GM12878 (cell line): Measurements from ENCODE around the gene CD151. TPM values are rescaled to one million over a fixed set of nuclear protein-coding genes. Genes with fewer than 3 reads are reported as not detected.

Experiments used
- ATAC-seq: fragments of 200-7000 bp; cut with Tn5 transposase; 3 replicates; pipeline ENCODE4 v1.9.1; 2020; ENCODE audit warnings: mild to moderate bottlenecking, moderate library complexity
- BruUV-seq: library from RNA; stranded (reverse); fragments of 400-500 nt; replicated peaks from 2 replicates; lab custom pipeline; 2021; lab: Mats Ljungman, UMichigan
- CTCF ChIA-PET: fragments of 300-600 bp; sonication (Branson Sonifier 250); formaldehyde crosslinking; extraction: SDS; loops from one replicate; lab custom pipeline; 2021; ENCODE audit warnings: inconsistent platforms; lab: Yijun Ruan, JAX
- POLR2A ChIA-PET: fragments of 350-600 bp; formaldehyde crosslinking; extraction: SDS; loops from one replicate; lab custom pipeline; 2021; ENCODE audit warnings: inconsistent platforms; lab: Charles Lee
- RAD21 ChIA-PET: fragments of 300-600 bp; sonication (Branson Sonifier 250); formaldehyde crosslinking; loops from one replicate; lab custom pipeline; 2023; ENCODE audit warnings: antibody characterized with exemption; ENCODE audit not compliant: unreplicated experiment; lab: Charles Lee
- SMC1A ChIA-PET: fragments of 300-600 bp; sonication (Branson Sonifier 250); formaldehyde crosslinking; loops from one replicate; lab custom pipeline; 2023; ENCODE audit not compliant: unreplicated experiment, uncharacterized antibody; lab: Charles Lee
- DNase-seq: peaks from one replicate; pipeline ENCODE4 v3.0.0-alpha.2; 2011; ENCODE audit warnings: low read depth, low spot score
- FAIRE-seq: peaks from 3 replicates; lab custom pipeline; 2011; peaks lifted over from hg19 to GRCh38; lab: Jason Lieb, UNC
- H2AFZ ChIP-seq: 2 replicates; pipeline ENCODE4 v1.6.0; 2011; ENCODE audit warnings: low read depth, low read length, control low read depth; ENCODE audit not compliant: control insufficient read depth
- H3K27ac ChIP-seq: 2 replicates; pipeline ENCODE4 v1.5.1; 2011; ENCODE audit warnings: control low read depth; ENCODE audit not compliant: control insufficient read depth, insufficient read depth
- H3K27me3 ChIP-seq, 2 experiments: replicated peaks in 1 of 2; 2 replicates each; pipeline versions ENCODE4 v1.6.0 to v1.6.1; 2011; ENCODE audit warnings: low read length in 1 of 2; ENCODE audit not compliant: control insufficient read depth in 2 of 2, insufficient read depth in 2 of 2
- H3K36me3 ChIP-seq, 2 experiments: 2 replicates each; pipeline ENCODE4 v1.5.1; 2011; ENCODE audit warnings: low read length in 1 of 2; ENCODE audit not compliant: control insufficient read depth in 2 of 2, insufficient read depth in 2 of 2
- H3K4me1 ChIP-seq: 2 replicates; pipeline ENCODE4 v1.6.1; 2011; ENCODE audit warnings: mild to moderate bottlenecking, low read length, moderate library complexity, mixed read lengths; ENCODE audit not compliant: control insufficient read depth, insufficient read depth
- H3K4me2 ChIP-seq: 2 replicates; pipeline ENCODE4 v1.6.0; 2011; ENCODE audit warnings: control low read depth; ENCODE audit not compliant: control insufficient read depth, insufficient read depth
- H3K4me3 ChIP-seq: fragments of 200-600 bp; sonication (generic); 2 replicates; pipeline ENCODE4 v1.5.1; 2016
- H3K79me2 ChIP-seq: 2 replicates; pipeline ENCODE4 v1.6.0; 2011; ENCODE audit warnings: low read length; ENCODE audit not compliant: control insufficient read depth, insufficient read depth
- H3K9ac ChIP-seq: 2 replicates; pipeline ENCODE4 v1.8.0; 2011; ENCODE audit warnings: low read length, control low read depth, mixed read lengths; ENCODE audit not compliant: control insufficient read depth, insufficient read depth
- H3K9me3 ChIP-seq: replicated peaks from 3 replicates; pipeline ENCODE4 v1.5.1; 2011; ENCODE audit warnings: mild to moderate bottlenecking, low read length; ENCODE audit not compliant: control insufficient read depth, insufficient read depth
- H4K20me1 ChIP-seq: 2 replicates; pipeline ENCODE4 v1.6.0; 2011; ENCODE audit not compliant: control insufficient read depth, insufficient read depth
- ATF2 ChIP-seq: IDR thresholded peaks from 2 replicates; pipeline ENCODE4 v1.6.1; 2012; ENCODE audit warnings: low read length, inconsistent platforms
- CHD2 ChIP-seq: IDR thresholded peaks from 2 replicates; pipeline ENCODE4 v1.6.1; 2011; ENCODE audit warnings: low read depth, low read length, improper control_type of control experiment, borderline replicate concordance
- HSF1 ChIP-seq: fragments of 150-350 bp; IDR thresholded peaks from 2 replicates; pipeline ENCODE4 v1.6.1; 2014; ENCODE audit warnings: mild to moderate bottlenecking, low read depth, low read length
- SUZ12 ChIP-seq: fragments of 200-600 bp; sonication (generic); IDR thresholded peaks from one replicate; pipeline ENCODE4 v1.6.1; 2018; ENCODE audit warnings: antibody characterized with exemption, mild to moderate bottlenecking; ENCODE audit not compliant: unreplicated experiment
- ZNF687 ChIP-seq: fragments of 450-650 bp; IDR thresholded peaks from 2 replicates; pipeline ENCODE4 v1.6.1; 2017; ENCODE audit warnings: mild to moderate bottlenecking, moderate library complexity
- WGBS: methylation state at CpG from one replicate; pipeline ENCODE4 v1.1.6; 2016; ENCODE audit warnings: low lambda C conversion rate; ENCODE audit not compliant: insufficient replicate concordance, insufficient coverage; ENCODE audit errors: missing lambda C conversion rate; 5-methylcytosine and 5-hydroxymethylcytosine counted together
- in situ Hi-C: fragments of 300-500 bp; cut with MboI; formaldehyde crosslinking; loops from 9 replicates; pipeline ENCODE4 v1.14.3; 2018; ENCODE audit warnings: mixed read lengths
- intact Hi-C: fragments of 100-400 bp; cut with micrococcal nuclease; formaldehyde crosslinking; loops from one replicate; pipeline ENCODE4 v1.14.2; 2022; ENCODE audit not compliant: unreplicated experiment
- polyA plus RNA-seq, 11 experiments: library from polyadenylated mRNA; depleted of rRNA in 4 of 11; unstranded in 6 of 11; stranded (reverse) in 5 of 11; fragments of >200 nt; fragmentation: Nextera tagmentation in 4 of 11; fragmentation: Illumina TruSeq in 1 of 11; extraction: Ambion mirVana in 4 of 11; extraction: Trizol in 1 of 11; gene quantifications; 1 replicate in 1 of 11; 2 replicates in 10 of 11; pipeline versions ENCODE4 v1.2.1 to v1.2.3, GENCODE V29; 2011 to 2016; ENCODE audit warnings: inconsistent platforms in 2 of 11, missing spikeins in 2 of 11, low read depth in 1 of 11
- total RNA-seq, 4 experiments: library from RNA; depleted of rRNA in 3 of 4; stranded (reverse); fragments of >200 nt in 3 of 4; fragmentation: Illumina TruSeq in 1 of 4; extraction: Trizol in 1 of 4; gene quantifications; 2 replicates each; pipeline versions ENCODE4 v1.2.1 to v1.2.3, GENCODE V29; 2013 to 2021

The CD151 gene
- total and polyA plus RNA-seq, 10 of the 15 experiments (the other 5 are each of a cell fraction or from before 2014, with no cell fraction given): 0.52 to 41.7 (median 14.7) TPM

- TF ChIP-seq CHD2 (no peak), ZNF687 (no peak)
Measured at GRCh38 chr11:882596-882995, 49.8 kb downstream of the CD151 start (continued).

- ATAC-seq (no peak), FAIRE-seq (no peak), DNase-seq (no peak)
- Histone ChIP-seq H3K4me3 (no peak overlapping the region), H3K79me2 (no peaks in the 10 kb centered on the region), H3K4me2 (no peak overlapping the region), H2AFZ (no peak overlapping the region), H3K4me1 (no peaks in the 10 kb centered on the region), H3K36me3 (peaks cover 0 to 7% of the 10 kb centered on the region in 2 experiments; a peak in 3 of 4 replicates), H3K27me3 (no peaks in the 10 kb centered on the region), H4K20me1 (no peaks in the 10 kb centered on the region), H3K9me3 (no peaks in the 10 kb centered on the region), H3K9ac (no peak overlapping the region), H3K27ac (no peak overlapping the region)
- no TSS peak for BruUV-seq
- intact Hi-C loops (no loop called here), in situ Hi-C loops (no loop called here)
- 72% methylated on average over 10 of the region's 10 CpGs for WGBS
- ChIA-PET POLR2A (no interaction called here), CTCF (no interaction called here), RAD21 (no interaction called here), SMC1A (no interaction called here)
- no peak for TF ChIP-seq HSF1
- no peak for TF ChIP-seq SUZ12
- TF ChIP-seq ATF2: no peak
- TF ChIP-seq, all 136 proteins: peak for 0
Measured at GRCh38 chr11:883527-883926, 50.8 kb downstream of the CD151 start.
